OCI-LY1 (cell line): ENCODE measurements around the gene CD84.

Source experiments
- CTCF ChIP-seq: fragments of 200-600 bp; sonication (generic), shearing (Covaris generic); IDR thresholded peaks from 2 replicates; pipeline ENCODE4 v1.5.1; 2017; ENCODE audit warnings: mild to moderate bottlenecking, antibody characterized with exemption, low read length, moderate library complexity, mixed read lengths
- EZH2 ChIP-seq: fragments of 200-600 bp; sonication (generic), shearing (Covaris generic); IDR thresholded peaks from 2 replicates; pipeline ENCODE4 v1.8.0; 2017; ENCODE audit warnings: borderline replicate concordance, mixed run types, mild to moderate bottlenecking, antibody characterized with exemption, low read length, moderate library complexity, mixed read lengths

GRCh38 chr1:160590488-160590887 is 11.2 kb upstream of the CD84 start:
- TF ChIP-seq CTCF (no peak), EZH2 (no peak)
